SK-N-SH treated with all-trans-retinoic acid at 6 μM for 48 hours (cell line): ENCODE data around the gene SSBP4.

Experiments used
- CREB5 ChIP-seq: fragments of 250-450 bp; sonication (Bioruptor Pico); IDR thresholded peaks from 2 replicates; pipeline ENCODE4 v1.5.1; 2020; ENCODE audit warnings: low read depth, mild to moderate bottlenecking, moderate library complexity
- CSDC2 ChIP-seq: fragments of 250-450 bp; sonication (Bioruptor Pico); IDR thresholded peaks from 2 replicates; pipeline ENCODE4 v1.5.0; 2020; ENCODE audit warnings: mild to moderate bottlenecking, moderate library complexity
- GLIS3 ChIP-seq: fragments of 250-450 bp; sonication (Bioruptor Pico); IDR thresholded peaks from 2 replicates; pipeline ENCODE4 v1.5.0; 2020; ENCODE audit warnings: mild to moderate bottlenecking, moderate library complexity
- ISL1 ChIP-seq: fragments of 250-450 bp; sonication (Bioruptor Pico); IDR thresholded peaks from 2 replicates; pipeline ENCODE4 v2.1.2; 2022; ENCODE audit warnings: mild to moderate bottlenecking, moderate library complexity
- PATZ1 ChIP-seq: fragments of 250-450 bp; sonication (Bioruptor Pico); IDR thresholded peaks from 2 replicates; pipeline ENCODE4 v1.8.0; 2020; ENCODE audit warnings: mild to moderate bottlenecking, moderate library complexity, borderline replicate concordance
- POU6F1 ChIP-seq: fragments of 250-450 bp; sonication (Bioruptor Pico); IDR thresholded peaks from 2 replicates; pipeline ENCODE4 v1.8.0; 2021; ENCODE audit warnings: low read depth, mild to moderate bottlenecking, moderate library complexity, borderline replicate concordance
- RARB ChIP-seq: fragments of 250-450 bp; sonication (Bioruptor Pico); IDR thresholded peaks from 2 replicates; pipeline ENCODE4 v1.8.0; 2021; ENCODE audit warnings: mild to moderate bottlenecking, moderate library complexity
- SNAI2 ChIP-seq: fragments of 250-450 bp; sonication (Bioruptor Pico); IDR thresholded peaks from 2 replicates; pipeline ENCODE4 v1.5.0; 2020; ENCODE audit warnings: mild to moderate bottlenecking, moderate library complexity
- TCF4 ChIP-seq: fragments of 250-450 bp; sonication (Bioruptor Pico); IDR thresholded peaks from 2 replicates; pipeline ENCODE4 v1.8.0; 2021; ENCODE audit warnings: mild to moderate bottlenecking, moderate library complexity, borderline replicate concordance
- TOX ChIP-seq: fragments of 250-450 bp; sonication (Bioruptor Pico); IDR thresholded peaks from 2 replicates; pipeline ENCODE4 v1.8.0; 2021; ENCODE audit warnings: mild to moderate bottlenecking, moderate library complexity, borderline replicate concordance
- ZC3H10 ChIP-seq: fragments of 250-450 bp; sonication (Bioruptor Pico); IDR thresholded peaks from 2 replicates; pipeline ENCODE4 v1.5.1; 2021; ENCODE audit warnings: mild to moderate bottlenecking, moderate library complexity
- ZFP30 ChIP-seq: fragments of 450-650 bp; formaldehyde crosslinking; IDR thresholded peaks from 2 replicates; pipeline ENCODE4 v1.5.0; 2022; ENCODE audit warnings: mild to moderate bottlenecking, moderate library complexity
- ZNF70 ChIP-seq: fragments of 450-650 bp; formaldehyde crosslinking; IDR thresholded peaks from 2 replicates; pipeline ENCODE4 v1.5.0; 2020; ENCODE audit warnings: mild to moderate bottlenecking, moderate library complexity
- ZNF8 ChIP-seq: fragments of 450-650 bp; formaldehyde crosslinking; IDR thresholded peaks from 2 replicates; pipeline ENCODE4 v1.5.0; 2020; ENCODE audit warnings: mild to moderate bottlenecking, moderate library complexity

- TF ChIP-seq ZNF8 (no peak), TCF4 (CRISPR knock-in tag) (no peak), POU6F1 (CRISPR knock-in tag) (no peak), ZC3H10 (CRISPR knock-in tag) (no peak), PATZ1 (CRISPR knock-in tag) (peak; percentile 98), CSDC2 (CRISPR knock-in tag) (0 out of 2 replicates have a peak, but pooled peaks have one; percentile 64), RARB (no peak), SNAI2 (CRISPR knock-in tag) (no peak), GLIS3 (CRISPR knock-in tag) (no peak), ZFP30 (CRISPR knock-in tag) (no peak), ZNF70 (CRISPR knock-in tag) (no peak), TOX (CRISPR knock-in tag) (no peak), ISL1 (CRISPR knock-in tag) (no peak), CREB5 (no peak)
Observed at GRCh38 chr19:18417250-18418028, 1.8 kb upstream of the SSBP4 start.
